ENCODE measurements around the gene GABBR2. TPM values are rescaled to one million over a fixed set of nuclear protein-coding genes. Genes with fewer than 3 reads are reported as not detected.
A peak's percentile ranks its signal among the peaks of the same experiment; 100 is the strongest.

GABBR2 gene
- total and polyA plus RNA-seq, 9 of the 15 experiments (the other 6 are each of a cell fraction or from before 2014, with no cell fraction given) = 0.15 to 1.9 (median 0.32) TPM

DNA sequence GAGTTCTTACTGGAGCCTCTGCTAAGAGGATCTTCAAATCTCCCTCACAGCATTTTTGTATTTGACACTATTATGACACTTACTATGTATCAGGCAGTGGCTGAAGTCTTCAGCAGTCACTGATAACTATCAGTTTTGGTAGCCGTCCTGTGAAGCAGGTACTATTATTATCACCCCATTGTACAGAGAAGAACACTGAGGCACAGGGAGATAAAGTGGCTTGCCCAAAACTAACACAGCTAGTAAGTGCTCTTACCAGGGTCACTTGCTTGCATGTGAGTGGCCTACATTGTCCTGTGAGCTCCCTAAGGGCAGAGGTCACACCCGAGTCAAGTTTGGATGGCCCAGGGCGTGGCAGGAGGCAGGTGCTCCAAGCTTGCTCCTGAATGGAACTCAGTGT, 16.8 kb downstream of the GABBR2 start:
- H3K9me3 ChIP-seq (replicated peaks; ENCODE audit: control insufficient read depth, insufficient read depth, low read depth, low read length) = no peaks in the 10 kb centered on the region
- 35% methylated on average over 3 of the region's 3 CpGs for WGBS (ENCODE audit: insufficient coverage, low coverage, missing lambda C conversion rate)
- POLR2A ChIA-PET = interaction anchor here (0.6 to 1.4 kb wide), 4 partner anchors 9 to 90 kb away, joined by 3 to 4 read pairs (median 3); no protein-coding TSS in a partner anchor
- CTCF ChIA-PET (ENCODE audit: low intra/inter-chr PET ratio) = no interaction called here
- intact Hi-C loops (cut with micrococcal nuclease) (no loop called here), in situ Hi-C loops (cut with MboI) (no loop called here)
- H3K9me1 ChIP-seq (ENCODE audit: control insufficient read depth, insufficient read depth, low read length) = no peaks in the 10 kb centered on the region
- H3K4me3 ChIP-seq = no peak overlapping the region
- H3K4me1 ChIP-seq (replicated peaks in 1 of 2; ENCODE audit: control insufficient read depth in 2 of 2, insufficient read depth in 2 of 2, low read length in 2 of 2) = peaks cover 0 to 4% of the 10 kb centered on the region in 2 experiments; a peak in 2 of 5 replicates
- H3K79me2 ChIP-seq (ENCODE audit: control insufficient read depth, insufficient read depth, low read length) = no peaks in the 10 kb centered on the region
- BruUV-seq (replicated peaks) = no TSS peak
- ATAC-seq = no peak
- H2AFZ ChIP-seq (ENCODE audit: low read depth, low read length) = no peak overlapping the region
- 0 out of 2 replicates have a peak, but pooled peaks cover 7% of the 10 kb centered on the region for H4K20me1 ChIP-seq (replicated peaks; ENCODE audit: control insufficient read depth, insufficient read depth, low read length)
- H3K36me3 ChIP-seq (ENCODE audit: control insufficient read depth, insufficient read depth, low read length) = no peaks in the 10 kb centered on the region
- DNase-seq (ENCODE audit: extremely low read depth in 1 of 4, low spot score in 3 of 4) = no peak
- H3K27me3 ChIP-seq (ENCODE audit: control insufficient read depth in 2 of 2, insufficient read depth in 2 of 2, low read length in 2 of 2) = peaks cover 19 to 52% of the 10 kb centered on the region in 2 experiments; a peak in 3 of 5 replicates
- no peak overlapping the region for H3K4me2 ChIP-seq (ENCODE audit: insufficient read depth, low read length)
- no peak overlapping the region for H3K27ac ChIP-seq (ENCODE audit: extremely low read depth, low read depth, low read length)
- no peak overlapping the region for H3K9ac ChIP-seq (ENCODE audit: insufficient read depth in 1 of 2, low read depth in 2 of 2, low read length in 2 of 2)
- FAIRE-seq = no peak
- TF ChIP-seq PRPF4 (IDR thresholded peaks at IDR 0.05; ENCODE audit: insufficient read depth, low read depth, low read length, poor library complexity, severe bottlenecking) = no peak
- no peak for TF ChIP-seq ZNF253 (CRISPR knock-in tag; conservative IDR thresholded peaks at IDR 0.05)
- TF ChIP-seq ZNF224 (CRISPR knock-in tag; IDR thresholded peaks at IDR 0.05) = no peak
- no peak for TF ChIP-seq HNRNPLL (IDR thresholded peaks at IDR 0.05; ENCODE audit: low read depth, low read length, poor library complexity, severe bottlenecking)
- no peak for TF ChIP-seq HDAC8 (tag; IDR thresholded peaks at IDR 0.05)
- no peak for TF ChIP-seq ARNT (IDR thresholded peaks at IDR 0.05)
- no peak for TF ChIP-seq TCF3 (CRISPR knock-in tag; IDR thresholded peaks at IDR 0.05)
- TF ChIP-seq IFI16 (CRISPR knock-in tag; IDR thresholded peaks at IDR 0.05) = no peak
- TF ChIP-seq ZSCAN29 (IDR thresholded peaks at IDR 0.05) = no peak
- TF ChIP-seq ADNP (tag; IDR thresholded peaks at IDR 0.05) = peak; percentile 64
- no peak for TF ChIP-seq KAT7 (CRISPR knock-in tag; IDR thresholded peaks at IDR 0.05; ENCODE audit: borderline replicate concordance)
- TF ChIP-seq, protein P1, sequence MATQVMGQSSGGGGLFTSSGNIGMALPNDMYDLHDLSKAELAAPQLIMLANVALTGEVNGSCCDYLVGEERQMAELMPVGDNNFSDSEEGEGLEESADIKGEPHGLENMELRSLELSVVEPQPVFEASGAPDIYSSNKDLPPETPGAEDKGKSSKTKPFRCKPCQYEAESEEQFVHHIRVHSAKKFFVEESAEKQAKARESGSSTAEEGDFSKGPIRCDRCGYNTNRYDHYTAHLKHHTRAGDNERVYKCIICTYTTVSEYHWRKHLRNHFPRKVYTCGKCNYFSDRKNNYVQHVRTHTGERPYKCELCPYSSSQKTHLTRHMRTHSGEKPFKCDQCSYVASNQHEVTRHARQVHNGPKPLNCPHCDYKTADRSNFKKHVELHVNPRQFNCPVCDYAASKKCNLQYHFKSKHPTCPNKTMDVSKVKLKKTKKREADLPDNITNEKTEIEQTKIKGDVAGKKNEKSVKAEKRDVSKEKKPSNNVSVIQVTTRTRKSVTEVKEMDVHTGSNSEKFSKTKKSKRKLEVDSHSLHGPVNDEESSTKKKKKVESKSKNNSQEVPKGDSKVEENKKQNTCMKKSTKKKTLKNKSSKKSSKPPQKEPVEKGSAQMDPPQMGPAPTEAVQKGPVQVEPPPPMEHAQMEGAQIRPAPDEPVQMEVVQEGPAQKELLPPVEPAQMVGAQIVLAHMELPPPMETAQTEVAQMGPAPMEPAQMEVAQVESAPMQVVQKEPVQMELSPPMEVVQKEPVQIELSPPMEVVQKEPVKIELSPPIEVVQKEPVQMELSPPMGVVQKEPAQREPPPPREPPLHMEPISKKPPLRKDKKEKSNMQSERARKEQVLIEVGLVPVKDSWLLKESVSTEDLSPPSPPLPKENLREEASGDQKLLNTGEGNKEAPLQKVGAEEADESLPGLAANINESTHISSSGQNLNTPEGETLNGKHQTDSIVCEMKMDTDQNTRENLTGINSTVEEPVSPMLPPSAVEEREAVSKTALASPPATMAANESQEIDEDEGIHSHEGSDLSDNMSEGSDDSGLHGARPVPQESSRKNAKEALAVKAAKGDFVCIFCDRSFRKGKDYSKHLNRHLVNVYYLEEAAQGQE (IDR thresholded peaks at IDR 0.05; ENCODE audit: borderline replicate concordance) = no peak
- TF ChIP-seq, protein P1 (CRISPR knock-in tag; IDR thresholded peaks at IDR 0.05; ENCODE audit: low read depth) = no peak

Measured in K562 (cell line).